AML-193 (cell line): Measurements from ENCODE around the gene CDC37.
A peak's percentile ranks its signal among the peaks of the same experiment; 100 is the strongest.
"Not testable (repeated sequence)": the region's sequence is repeated elsewhere in the genome, so short reads cannot be mapped to it uniquely, and the experiment has no call there.

Experiments
- DNase-seq, 2 experiments: peaks; one replicate each; lab custom pipeline; 2025; lab: John Stamatoyannopoulos, UW

The CDC37 gene

DNA sequence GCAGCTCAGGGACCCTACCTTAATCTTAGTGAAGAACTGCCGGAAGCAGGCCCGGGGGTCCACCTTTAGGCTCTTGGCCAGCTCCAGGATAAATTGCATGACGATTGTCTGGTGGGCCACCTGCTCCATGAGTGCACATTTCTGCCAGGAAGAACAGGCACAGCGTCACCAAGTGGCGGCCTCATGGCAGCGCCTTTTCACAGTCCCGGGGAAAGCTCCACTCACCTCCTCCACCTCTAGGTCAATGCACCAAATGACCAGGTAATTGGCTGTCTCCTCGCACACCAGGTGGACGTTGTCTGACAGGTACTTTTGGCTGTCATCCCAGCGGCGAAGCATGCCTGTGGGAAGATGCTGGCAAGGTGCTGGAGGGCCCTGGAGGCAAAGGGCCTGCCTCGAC is 8.3 kb downstream of the CDC37 start:
- DNase-seq = no peak

DNA sequence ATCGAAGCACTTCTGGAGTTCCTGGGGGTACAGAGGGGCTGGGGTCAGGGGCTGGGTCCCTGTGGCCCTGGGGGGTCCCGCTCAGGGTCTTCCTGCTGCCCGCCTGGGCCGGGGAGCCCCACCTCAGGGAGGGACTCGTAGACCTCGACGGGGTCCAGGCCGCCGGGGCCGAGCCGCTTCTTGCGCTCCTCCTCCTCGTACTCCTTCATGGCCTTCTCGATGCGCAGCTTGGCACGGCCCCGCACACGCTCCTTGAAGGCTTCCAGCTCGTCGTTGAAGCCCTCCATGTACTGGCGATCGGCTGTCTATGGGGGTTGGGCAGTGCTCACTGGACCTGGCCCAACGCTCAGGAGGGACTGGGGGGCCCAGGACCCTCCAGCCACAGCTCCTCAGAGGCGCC is 10.2 kb downstream of the CDC37 start:
- DNase-seq = no peak

DNA sequence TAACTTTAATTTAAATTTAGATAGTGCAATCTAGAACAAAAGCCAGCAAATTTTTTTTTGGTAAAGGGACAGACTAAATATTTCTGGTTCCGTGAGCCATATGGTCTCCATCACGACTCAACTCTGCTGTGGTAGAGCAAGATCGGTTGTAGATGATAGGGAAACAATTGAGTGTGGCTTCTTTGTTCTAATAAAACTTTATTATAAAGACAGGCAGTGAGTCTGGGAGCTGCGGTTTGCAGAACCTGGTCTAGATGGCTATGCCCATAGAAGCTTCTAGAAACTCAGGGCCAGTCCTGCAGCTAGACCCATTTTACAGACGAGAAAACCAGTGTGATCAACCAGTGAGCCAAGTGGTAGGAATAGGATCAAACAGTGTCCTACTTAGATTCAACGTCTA is 11.2 kb downstream of the CDC37 start:
- no peak for DNase-seq

DNA sequence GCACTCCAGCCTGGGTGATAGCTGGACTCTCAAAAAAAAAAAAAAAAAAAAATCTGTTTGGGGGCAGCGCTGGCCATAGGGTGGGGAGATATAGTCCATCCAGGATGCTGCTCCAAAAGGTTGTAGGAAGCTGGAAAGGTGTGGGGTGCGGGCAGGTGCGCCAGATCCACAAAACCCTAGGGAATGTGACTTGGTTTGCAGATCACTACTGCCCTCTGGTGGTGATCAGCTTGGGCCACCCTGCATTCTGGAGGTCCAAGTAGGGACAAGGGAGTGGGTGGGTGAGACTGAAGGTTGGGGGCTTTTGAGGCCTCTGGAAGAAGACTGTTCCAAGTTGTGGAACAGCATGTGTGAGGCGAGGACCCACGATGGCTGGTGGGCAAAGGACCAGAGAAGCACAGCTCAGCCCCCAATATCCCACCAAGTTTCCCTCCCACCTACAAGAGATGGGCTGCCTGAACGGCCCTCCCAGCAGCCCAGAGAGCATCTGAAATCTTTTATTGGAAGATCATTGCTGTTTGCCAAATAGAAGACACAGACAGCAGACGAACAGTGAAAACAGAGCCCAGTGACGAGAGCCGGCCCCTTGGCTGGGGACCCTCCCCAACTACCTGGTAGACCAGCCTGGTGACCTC is 12.6 kb downstream of the CDC37 start:
- DNase-seq = peak; percentile 35 to 39

DNA sequence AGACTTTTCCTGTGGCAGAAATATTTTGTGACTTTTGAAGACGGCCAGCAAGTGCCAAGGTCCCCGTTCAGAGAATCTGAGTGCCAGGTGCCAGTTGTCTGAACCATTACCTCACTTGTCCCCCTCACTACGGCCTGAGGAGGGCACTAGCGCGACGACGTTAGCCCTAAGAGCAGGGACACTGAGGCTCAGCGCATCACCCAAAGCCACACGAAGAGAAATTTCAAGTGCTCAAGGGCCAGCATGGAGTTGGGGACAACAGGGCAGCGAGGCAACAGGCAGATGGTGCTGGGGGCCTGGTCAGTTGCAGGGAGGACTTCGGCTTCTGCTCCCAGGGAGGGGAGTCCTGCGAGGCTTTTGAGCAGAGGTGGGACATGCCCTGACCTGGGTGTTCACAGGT is 13.5 kb downstream of the CDC37 start:
- DNase-seq = no peak

DNA sequence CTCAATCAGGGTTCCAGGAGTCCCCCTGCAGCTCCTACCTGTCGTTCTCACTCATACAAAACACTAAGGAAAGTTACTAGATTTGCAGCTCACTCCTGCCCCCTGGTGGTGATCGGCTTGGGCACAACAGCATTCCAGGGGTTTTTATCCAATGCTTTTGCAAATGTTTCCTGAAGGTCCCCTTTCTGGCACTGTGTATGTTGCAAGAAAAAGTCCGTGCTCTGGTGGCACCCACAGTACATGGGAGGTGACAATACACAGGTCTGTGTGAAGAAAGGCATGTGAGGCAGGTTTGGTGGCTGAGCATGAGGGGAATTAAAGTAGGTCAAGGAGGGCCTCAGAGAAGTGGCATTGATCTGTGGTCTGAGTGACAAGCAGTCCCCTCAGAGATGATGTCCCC is 14.4 kb downstream of the CDC37 start:
- peak; percentile 45 to 56 for DNase-seq

DNA sequence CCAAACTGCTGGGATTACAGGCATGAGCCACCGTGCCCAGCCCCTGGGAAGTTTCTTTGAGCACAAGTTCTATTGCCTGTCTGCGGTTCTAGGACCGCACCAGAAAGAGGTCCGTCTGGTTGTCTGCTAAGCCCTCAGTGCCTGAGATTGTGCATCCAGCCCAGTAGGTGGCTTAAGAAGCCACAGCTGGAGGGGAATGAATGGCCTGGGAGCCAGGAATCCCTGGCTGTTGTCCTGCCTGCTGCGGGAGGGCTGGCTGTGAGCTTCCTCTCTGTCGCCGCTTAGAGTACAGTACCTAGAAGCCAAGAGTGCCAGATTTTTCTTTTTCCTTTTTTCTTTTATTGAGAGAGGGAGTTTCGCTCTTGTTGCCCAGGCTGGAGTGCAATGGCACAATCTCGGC is 18.8 kb downstream of the CDC37 start:
- no peak for DNase-seq

DNA sequence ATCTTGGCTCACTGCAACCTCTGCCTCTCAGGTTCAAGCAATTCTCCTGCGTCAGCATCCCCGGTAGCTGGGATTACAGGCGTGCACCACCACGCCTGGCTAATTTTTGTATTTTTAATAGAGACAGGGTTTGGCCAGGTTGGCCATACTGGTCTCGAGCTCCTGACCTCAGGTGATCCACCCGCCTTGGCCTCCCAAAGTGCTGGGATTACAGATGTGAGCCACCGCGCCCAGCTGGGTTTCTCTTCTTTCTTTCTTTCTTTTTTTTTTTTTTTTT is 20.2 kb downstream of the CDC37 start:
- not testable (repeated sequence) for DNase-seq

DNA sequence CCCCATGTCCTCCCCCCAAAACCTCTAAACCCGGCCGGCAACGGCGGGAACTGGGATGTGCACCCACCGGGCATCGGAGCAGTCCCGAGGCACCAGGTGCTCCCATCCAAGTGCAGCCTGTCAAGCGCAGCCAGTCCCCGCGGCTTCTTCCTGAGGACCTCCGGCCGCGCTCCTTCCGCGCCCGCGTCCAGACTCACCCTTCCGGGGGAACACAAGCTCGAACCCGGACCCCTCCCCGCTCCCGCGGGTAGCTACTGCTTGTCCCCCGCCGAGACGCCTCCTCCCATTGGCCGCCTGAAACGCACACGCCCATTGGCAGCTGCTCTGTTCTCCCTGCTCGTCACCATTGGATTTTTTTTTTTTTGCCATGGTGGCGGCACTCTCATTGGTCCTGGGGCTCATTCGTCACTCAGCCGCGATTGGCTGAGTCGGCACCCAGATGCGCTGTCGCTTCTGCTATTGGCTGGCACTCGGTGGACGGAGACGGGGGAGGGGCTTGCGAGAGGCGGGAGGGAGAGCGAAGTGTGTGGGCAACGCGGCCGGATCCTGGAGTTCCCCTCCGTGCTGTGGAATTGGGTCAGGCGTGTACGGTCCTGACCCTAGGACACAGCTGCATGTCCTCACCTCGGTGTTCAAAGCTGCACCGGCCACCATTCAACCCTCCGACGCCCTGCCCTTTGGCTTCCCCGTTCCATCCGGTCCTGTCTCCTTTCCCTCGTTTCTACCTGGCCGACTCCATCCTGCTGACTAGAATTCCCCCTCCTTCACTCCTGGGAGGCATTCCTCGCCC is 22.8 kb downstream of the CDC37 start, which contains the start of gene TYK2:
Gene TYK2, minus strand, starts transcription at position 260 of the 790 bp plus-strand sequence. CDS start 2,166 bp downstream, outside the sequence.
- peak; percentile 92 to 97 for DNase-seq

DNA sequence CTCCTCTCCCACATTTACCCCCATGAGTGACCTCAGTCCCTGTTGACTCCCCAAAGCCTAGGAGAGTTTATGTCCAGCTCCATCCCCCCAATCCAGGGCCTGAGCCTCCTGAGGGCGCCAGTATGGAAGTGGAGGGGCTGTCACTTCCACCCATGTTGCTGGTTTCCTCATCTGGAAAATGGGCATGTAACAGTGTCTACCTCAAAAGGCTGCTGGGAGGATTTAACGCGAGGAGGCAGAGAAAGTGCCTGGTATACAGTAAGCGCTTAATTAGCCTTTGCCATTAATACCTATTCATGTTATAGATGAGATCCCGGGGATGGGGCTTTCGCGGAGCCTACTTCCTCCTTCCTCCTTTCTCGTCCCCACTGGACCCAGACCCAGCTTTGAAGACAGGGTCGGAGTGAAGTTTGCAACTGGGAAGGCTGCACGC is 23.4 kb downstream of the CDC37 start:
- DNase-seq = no peak

DNA sequence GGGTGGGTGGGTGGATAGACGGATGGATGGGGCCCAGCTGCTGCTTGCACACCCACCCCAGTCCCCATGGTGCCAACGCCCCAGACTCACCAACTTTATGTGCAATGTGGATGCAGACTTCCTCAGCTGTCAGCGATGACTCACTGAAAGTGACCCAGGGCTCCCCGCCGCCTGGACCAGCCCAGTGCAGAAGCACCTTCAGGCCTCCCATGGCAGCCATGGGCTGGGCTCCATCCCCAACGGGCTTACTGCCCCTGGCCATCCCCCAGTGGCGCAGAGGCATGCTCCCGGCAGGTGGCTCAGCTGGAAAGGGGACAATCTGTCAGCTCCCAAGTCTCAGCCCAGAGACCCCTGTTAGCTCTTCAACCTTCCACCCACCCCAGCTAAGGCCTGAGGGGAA is 25.2 kb downstream of the CDC37 start:
- DNase-seq = no peak

DNA sequence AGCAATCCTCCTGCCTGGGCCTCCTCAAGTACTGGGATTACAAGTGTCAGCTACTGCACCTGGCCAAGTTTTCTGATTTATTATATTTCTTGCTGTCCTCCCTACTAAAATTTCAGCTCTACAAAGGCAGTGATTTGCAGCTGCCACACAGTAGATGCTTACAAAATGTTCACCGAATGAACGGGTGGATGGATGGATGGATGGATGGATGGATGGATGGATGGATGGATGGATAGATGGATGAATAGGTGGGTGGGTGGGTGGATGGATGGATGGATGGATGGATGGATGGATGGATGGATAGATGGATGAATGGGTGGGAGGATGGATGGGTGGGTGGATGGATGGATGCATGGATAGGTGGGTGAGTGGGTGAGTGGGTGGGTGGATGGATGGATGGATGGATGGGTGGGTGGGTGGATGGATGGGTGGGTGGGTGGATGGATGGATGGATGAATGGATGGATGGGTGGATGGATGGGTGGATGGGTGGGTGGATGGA is 26.2 kb downstream of the CDC37 start:
- not testable (repeated sequence) for DNase-seq

DNA sequence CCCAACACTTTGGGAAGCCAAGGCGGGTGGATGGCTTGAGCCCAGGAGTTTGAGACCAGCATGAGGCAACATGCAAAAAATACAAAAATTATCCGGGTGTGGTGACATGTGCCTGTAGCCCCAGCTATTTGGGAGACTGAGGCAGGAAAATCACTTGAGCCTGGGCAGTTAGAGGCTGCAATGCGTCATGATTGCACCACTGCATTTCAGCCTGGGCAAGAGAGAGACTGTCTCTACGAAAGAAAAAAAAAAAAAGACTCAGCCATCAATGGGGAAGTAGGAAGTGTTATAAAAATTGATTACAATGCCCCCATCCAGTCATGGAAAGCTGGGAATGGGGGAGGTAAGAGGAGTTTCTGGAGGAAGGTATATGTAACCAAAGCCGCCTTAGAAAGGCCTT is 28.4 kb downstream of the CDC37 start:
- DNase-seq = no peak

DNA sequence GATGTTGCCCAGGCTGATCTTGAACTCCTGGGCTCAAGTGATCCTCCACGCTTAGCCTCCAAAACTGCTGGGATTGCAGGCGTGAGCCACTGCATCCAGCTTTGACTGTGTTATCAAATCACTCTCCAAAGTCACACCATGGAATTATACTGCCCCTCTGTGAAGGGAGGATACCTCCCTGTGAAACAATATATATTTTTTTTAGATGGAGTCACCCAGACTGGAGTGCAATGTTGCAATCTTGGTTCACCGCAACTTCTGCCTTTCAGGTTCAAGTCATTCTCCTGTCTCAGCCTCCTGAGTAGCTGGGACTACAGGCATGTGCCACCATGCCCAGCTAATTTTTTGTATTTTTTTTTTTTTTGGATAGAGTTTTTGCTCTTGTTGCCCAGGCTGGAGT is 30.7 kb downstream of the CDC37 start:
- DNase-seq = peak; percentile 74 to 80

DNA sequence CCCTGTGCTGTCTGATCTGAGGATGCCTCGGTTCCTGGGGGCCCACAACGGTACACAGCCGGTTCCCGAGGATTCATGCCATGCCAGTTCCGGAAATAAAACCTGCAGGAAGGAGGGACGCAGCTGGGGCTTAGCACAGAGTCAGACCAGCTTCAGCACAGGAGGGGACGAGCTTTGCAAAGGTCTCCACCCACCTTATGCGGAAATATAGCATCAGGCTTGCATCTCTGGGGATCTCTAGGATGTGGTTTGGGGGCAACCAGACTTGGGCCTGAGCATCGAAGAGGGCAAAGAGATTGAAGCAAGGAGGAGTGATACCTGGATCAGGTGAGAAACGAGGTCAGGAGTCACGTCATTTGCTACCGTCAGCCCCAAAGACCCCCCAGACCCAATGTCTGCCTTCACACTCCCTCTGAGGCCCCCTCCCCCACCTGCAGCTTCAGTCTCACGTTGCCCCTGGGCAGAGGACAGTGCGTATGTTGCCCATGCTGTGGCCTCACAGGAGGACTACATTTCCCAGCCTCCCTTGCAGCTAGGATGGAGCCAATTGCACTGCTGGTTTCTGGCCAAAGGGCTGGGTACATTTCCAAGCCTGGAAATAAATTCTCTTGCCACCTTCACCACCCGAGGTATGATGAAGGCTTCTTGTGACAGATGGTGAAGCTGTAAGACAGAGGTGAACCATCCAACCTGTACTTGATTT is 35.1 kb downstream of the CDC37 start:
- no peak for DNase-seq

DNA sequence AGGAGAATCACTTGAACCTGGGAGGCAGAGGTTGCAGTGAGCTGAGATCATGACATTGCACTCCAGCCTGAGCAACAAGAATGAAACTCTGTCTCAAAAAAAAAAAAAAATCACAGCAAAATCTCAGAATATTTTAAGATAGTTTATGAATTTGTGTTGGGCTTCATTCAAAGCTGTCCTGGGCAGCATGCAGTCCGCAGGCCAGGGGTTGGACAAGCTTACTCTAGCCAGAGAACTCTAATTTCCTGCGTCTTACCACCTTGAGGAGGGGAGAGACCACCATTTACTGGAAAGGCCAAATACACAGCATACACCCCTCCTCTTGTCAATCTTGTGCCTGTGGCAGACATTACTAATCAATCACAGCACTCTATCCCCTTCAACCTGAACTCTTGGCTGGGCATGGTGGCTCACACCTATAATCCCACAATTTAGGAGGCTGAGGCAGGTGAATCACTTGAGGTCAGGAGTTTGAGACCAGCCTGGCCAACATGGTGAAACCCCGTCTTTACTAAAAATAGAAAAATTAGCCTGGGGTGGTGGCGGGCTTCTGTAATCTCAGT is 36.3 kb downstream of the CDC37 start:
- not testable (repeated sequence) for DNase-seq

DNA sequence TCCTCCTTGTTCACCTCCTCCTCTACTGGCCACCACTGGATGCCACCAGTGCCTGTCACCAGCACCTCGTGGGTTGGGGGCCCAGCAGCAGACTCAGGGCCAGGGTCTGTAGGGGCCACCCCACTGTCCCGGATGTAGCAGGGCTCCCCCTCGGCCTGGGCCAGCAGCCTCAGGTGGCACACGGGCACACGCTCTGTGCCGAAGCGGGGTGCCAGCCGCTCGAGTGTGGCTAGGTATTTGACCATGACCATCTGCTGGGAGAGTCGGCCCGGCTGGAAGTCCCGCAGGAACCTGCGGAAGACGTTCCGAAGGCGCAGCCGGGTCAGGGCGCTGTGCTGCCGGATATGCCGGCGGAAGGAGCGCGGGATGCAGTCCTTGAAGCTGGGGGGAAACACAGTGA is 37.8 kb downstream of the CDC37 start:
- DNase-seq = no peak

DNA sequence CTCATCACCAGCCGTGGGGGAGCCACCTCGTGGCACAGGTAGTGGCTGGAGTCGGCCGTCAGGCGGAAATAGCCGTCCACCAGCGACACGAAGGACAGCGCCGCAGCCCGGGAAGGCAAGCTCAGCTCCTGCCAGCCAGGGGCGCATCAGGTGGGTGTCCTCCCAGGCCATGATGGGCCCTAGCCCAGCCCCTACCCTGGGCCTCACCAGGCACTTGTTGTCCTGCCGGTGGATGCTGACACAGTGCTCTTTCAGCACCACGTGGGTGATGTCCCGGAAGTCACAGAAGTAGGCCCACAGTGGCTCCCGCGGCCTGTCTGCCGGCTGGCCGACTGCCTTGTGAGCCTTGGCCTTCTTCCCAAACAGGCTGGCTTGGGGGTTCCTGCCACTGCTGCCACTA is 38.7 kb downstream of the CDC37 start:
- no peak for DNase-seq

DNA sequence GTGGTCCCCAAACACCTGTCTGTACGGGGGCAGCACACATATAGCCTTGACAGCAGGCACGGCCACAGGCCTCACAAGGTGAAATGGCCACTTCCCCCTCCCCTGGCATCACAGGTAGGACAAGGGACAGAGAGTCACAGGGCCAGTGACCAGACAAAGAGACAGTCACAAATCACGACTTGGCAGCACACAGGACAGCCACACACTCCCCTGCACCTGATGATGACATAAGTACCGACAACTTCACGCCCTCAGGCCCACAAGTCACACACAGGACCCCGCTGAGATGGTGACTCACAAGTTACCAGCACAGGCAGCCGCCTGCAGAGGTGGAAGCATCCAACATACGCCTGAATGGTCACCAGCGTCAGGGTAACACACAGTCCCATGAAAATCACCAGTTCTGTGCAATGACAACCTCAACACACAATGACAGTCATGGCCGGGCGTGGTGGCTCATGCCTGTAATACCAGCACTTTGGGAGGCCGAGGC is 39.5 kb downstream of the CDC37 start:
- DNase-seq = no peak

DNA sequence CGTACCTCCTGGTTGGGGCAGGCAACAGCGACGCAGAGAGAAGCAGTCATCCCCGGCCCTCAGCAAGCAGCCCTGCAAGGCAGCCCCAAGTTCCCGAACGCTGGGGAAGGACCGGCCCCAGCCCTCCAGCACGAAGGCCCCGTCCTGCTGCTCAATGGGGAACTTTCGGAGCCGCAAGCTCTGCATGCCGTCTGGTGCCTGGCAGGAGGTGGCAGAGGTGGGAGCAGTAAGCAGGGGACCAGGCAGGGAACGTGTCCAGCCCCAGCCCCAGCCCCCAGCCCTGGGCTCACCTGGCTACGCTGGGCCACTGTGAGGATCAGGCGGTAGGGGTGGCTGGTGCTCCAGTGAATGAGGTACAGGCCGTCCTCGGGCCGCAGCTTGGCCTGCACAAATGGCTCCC is 41.1 kb downstream of the CDC37 start:
- no peak for DNase-seq

DNA sequence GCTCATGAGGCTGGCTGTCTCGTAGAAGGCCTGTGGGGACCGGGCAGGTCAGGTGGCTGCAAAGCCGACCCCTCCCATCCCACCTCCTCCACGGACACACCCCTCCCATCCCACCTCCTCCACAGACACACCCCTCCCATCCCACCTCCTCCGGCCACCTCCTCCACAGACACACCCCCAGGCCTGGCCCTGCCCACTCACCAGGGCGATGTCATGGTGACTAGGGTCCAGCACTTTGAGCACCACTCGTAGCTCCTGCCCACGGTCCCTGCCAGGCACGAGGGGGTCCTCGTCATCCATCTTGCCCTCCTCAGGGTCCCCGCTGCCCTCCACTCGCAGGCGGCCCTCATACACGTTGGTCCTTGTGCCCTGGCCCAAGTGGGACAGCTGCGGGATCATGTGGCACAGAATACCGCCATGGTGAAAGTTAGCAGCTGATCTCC is 41.8 kb downstream of the CDC37 start:
- DNase-seq = no peak

DNA sequence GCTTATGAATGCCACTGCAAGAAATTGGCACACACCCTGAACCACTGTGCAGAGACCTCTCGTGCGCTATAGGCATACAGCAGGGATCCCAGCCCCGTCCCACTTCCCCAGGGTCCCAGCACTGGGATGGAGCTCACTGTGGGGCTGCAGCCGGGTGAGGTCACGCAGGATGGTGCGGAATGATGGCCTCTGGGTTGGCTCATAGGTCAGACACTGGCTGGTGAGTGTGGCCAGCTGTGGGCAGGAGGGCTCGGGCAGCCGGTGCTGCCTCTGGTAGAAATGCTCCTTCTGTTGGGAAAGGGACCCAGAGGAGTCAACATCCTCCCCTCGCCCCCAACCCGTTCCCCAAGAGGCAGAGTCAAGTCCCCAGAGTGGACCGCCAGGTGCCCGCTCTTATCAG is 46.9 kb downstream of the CDC37 start:
- no peak for DNase-seq
